ENCODE data around the gene BRIX1. TPM values are rescaled to one million over a fixed set of nuclear protein-coding genes. Genes with fewer than 3 reads are reported as not detected.

The BRIX1 gene
- total RNA-seq, 1 experiment from 2014 or later, result 77.0 TPM

GRCh38 chr5:34876275-34876674 lies 39.2 kb upstream of the BRIX1 start:
- Histone ChIP-seq H4K91ac (ENCODE audit: insufficient read length, low read depth, low read length) (no peak overlapping the region), H4K5ac (ENCODE audit: insufficient read length, low read depth, low read length) (no peak overlapping the region), H3K23ac (ENCODE audit: insufficient read length, low read depth, low read length) (no peak overlapping the region), H3K9ac (ENCODE audit: extremely low read depth, insufficient read length, low read length) (no peak overlapping the region), H3K56ac (ENCODE audit: insufficient read length, low read depth, low read length) (no peak overlapping the region), H3K23me2 (ENCODE audit: insufficient read length, low read depth, low read length, poor library complexity, severe bottlenecking) (no peaks in the 10 kb centered on the region), H2BK5ac (ENCODE audit: insufficient read length, low read length) (no peak overlapping the region), H2BK120ac (ENCODE audit: low read depth, low read length, poor library complexity, severe bottlenecking) (no peak overlapping the region), H3K79me2 (ENCODE audit: insufficient read depth, low read length) (no peaks in the 10 kb centered on the region), H4K8ac (replicated peaks; ENCODE audit: insufficient read length, low read depth, low read length) (no peak overlapping the region), H3K27me3 (ENCODE audit: insufficient read depth, low read length) (no peaks in the 10 kb centered on the region), H3K79me1 (ENCODE audit: insufficient read depth, low read depth, low read length, poor library complexity, severe bottlenecking) (no peaks in the 10 kb centered on the region), H2BK15ac (ENCODE audit: low read depth, low read length) (no peak overlapping the region), H3K14ac (ENCODE audit: insufficient read depth, low read length) (no peak overlapping the region), H3K4me2 (ENCODE audit: insufficient read depth, insufficient read length, low read length) (no peak overlapping the region), H2AFZ (ENCODE audit: low read length) (no peak overlapping the region), H3K18ac (ENCODE audit: insufficient read length, low read depth, low read length) (no peak overlapping the region), H3K9me3 (ENCODE audit: control insufficient read depth, low read depth, low read length) (no peaks in the 10 kb centered on the region), H3T11ph (ENCODE audit: low read length) (no peak overlapping the region), H3K4me1 (ENCODE audit: insufficient read depth, low read length) (no peaks in the 10 kb centered on the region), H2BK20ac (ENCODE audit: low read depth, low read length, poor library complexity, severe bottlenecking) (no peak overlapping the region), H4K20me1 (ENCODE audit: control insufficient read depth, insufficient read depth, insufficient read length) (no peaks in the 10 kb centered on the region), H2BK12ac (ENCODE audit: insufficient read length, low read depth, low read length) (no peak overlapping the region), H2AK5ac (ENCODE audit: insufficient read length, low read length) (no peak overlapping the region), H3K27ac (ENCODE audit: insufficient read length, low read depth, low read length) (no peak overlapping the region), H3K4ac (ENCODE audit: low read depth, low read length) (no peak overlapping the region)
- H3K4me1 Mint-ChIP-seq, result no peaks in the 10 kb centered on the region
- H3K4me3 Mint-ChIP-seq, result no peak overlapping the region
- peaks cover 5 to 13% (median 9%) of the 10 kb centered on the region in 3 experiments; a peak in 6 of 7 replicates for H3K36me3 Mint-ChIP-seq (ENCODE audit: insufficient read depth in 1 of 3, low read depth in 3 of 3)
- H3K9me3 Mint-ChIP-seq, result peaks cover 22 to 26% of the 10 kb centered on the region in 2 experiments
- no peak overlapping the region for H3K27ac Mint-ChIP-seq
- no peak for DNase-seq
- no peak for TF ChIP-seq CTCF (conservative IDR thresholded peaks at IDR 0.05)
- H3K27me3 Mint-ChIP-seq (ENCODE audit: low read depth), result no peaks in the 10 kb centered on the region
